Memory B cell (primary cell): Measurements from ENCODE around the gene SRCIN1.

Experiments
- ATAC-seq: fragments of 150-1000 bp; cut with Tn5 transposase; 2 replicates; pipeline ENCODE4 v1.10.0; 2021; ENCODE audit warnings: low read depth, mild to moderate bottlenecking, moderate library complexity
- DNase-seq, 2 donors: peaks; one replicate each; pipeline ENCODE4 v3.0.0; 2022; ENCODE audit warnings: low spot score in 2 of 2
- H3K27ac Mint-ChIP-seq: one replicate; pipeline ENCODE4 v1.8.0; 2022; ENCODE audit warnings: mild to moderate bottlenecking, moderate library complexity, mixed read lengths
- H3K27me3 Mint-ChIP-seq: one replicate; pipeline ENCODE4 v1.8.0; 2022; ENCODE audit warnings: mixed read lengths
- H3K36me3 Mint-ChIP-seq: one replicate; pipeline ENCODE4 v1.8.0; 2022; ENCODE audit warnings: mild to moderate bottlenecking, mixed read lengths
- H3K4me1 Mint-ChIP-seq: one replicate; pipeline ENCODE4 v1.8.0; 2022; ENCODE audit warnings: mixed read lengths
- H3K4me3 Mint-ChIP-seq: one replicate; pipeline ENCODE4 v1.8.0; 2022; ENCODE audit warnings: mild to moderate bottlenecking, moderate library complexity, mixed read lengths
- H3K9me3 Mint-ChIP-seq: one replicate; pipeline ENCODE4 v1.8.0; 2022; ENCODE audit warnings: mixed read lengths

SRCIN1 gene

DNA sequence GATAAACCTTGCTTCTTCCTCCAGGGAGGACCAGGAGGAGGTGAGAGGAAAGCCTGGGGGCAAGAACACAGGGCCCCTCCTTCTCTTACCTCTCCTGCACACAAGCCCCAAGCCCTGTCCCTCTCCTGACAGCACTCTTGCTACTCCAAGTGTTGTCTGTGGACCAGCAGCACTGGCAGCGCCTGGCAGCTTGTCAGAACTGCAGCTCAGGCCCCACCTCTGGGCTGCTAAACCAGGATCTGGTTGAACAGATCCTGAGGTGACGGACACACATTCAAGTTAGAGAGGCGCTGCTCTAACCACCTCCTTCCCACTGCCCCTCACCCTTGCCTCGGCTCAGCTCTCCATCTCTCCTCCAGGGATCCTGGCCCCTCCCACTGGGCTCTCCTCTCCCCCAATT is 56.5 kb downstream of the SRCIN1 start:
- ATAC-seq, result no peak
- Mint-ChIP-seq H3K9me3 (no peaks in the 10 kb centered on the region), H3K4me1 (no peaks in the 10 kb centered on the region), H3K4me3 (no peak overlapping the region), H3K27ac (no peak overlapping the region), H3K27me3 (peaks cover 25% of the 10 kb centered on the region), H3K36me3 (no peaks in the 10 kb centered on the region)
- no peak for DNase-seq

DNA sequence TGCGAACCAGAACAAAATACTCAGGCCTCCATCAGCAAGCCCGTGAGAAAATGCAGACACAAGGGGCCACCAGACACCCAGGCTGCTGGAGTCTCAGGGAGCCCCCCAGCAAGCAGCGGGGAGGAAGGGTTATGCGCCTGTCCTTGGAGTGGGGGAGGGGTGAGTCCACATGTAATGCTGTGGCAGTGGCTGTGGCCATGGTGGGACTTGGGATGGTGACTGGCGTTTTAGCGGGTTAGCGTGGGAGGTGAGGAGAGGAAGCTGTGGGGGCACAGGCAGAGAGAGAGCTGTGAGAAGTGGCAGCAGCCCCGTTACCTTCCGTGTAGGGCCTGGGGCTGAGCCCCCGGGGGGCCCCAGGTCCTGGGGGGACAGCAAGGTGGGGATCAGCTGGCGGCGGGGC is 58.3 kb downstream of the SRCIN1 start:
- Mint-ChIP-seq H3K9me3 (no peaks in the 10 kb centered on the region), H3K36me3 (no peaks in the 10 kb centered on the region), H3K4me1 (no peaks in the 10 kb centered on the region), H3K4me3 (no peak overlapping the region), H3K27me3 (peaks cover 28% of the 10 kb centered on the region), H3K27ac (no peak overlapping the region)
- DNase-seq, result no peak
- no peak for ATAC-seq

GRCh38 chr17:38546396-38546795 is 59.4 kb downstream of the SRCIN1 start:
- Mint-ChIP-seq H3K4me1 (no peaks in the 10 kb centered on the region), H3K36me3 (no peaks in the 10 kb centered on the region)
- DNase-seq, result no peak

GRCh38 chr17:38545531-38546225 is 60.1 kb downstream of the SRCIN1 start:
- no peak overlapping the region for H3K27ac Mint-ChIP-seq
- no peak for DNase-seq
- no peaks in the 10 kb centered on the region for H3K4me1 Mint-ChIP-seq
- peaks cover 29% of the 10 kb centered on the region for H3K27me3 Mint-ChIP-seq
- no peaks in the 10 kb centered on the region for H3K9me3 Mint-ChIP-seq
- H3K4me3 Mint-ChIP-seq, result no peak overlapping the region
- ATAC-seq, result no peak
- no peaks in the 10 kb centered on the region for H3K36me3 Mint-ChIP-seq

More at GRCh38 chr17:38546396-38546795, 59.4 kb downstream of the SRCIN1 start:
- H3K27ac Mint-ChIP-seq, result no peak overlapping the region
- H3K4me3 Mint-ChIP-seq, result no peak overlapping the region
- no peak for ATAC-seq
- H3K27me3 Mint-ChIP-seq, result peaks cover 27% of the 10 kb centered on the region
- H3K9me3 Mint-ChIP-seq, result no peaks in the 10 kb centered on the region

DNA sequence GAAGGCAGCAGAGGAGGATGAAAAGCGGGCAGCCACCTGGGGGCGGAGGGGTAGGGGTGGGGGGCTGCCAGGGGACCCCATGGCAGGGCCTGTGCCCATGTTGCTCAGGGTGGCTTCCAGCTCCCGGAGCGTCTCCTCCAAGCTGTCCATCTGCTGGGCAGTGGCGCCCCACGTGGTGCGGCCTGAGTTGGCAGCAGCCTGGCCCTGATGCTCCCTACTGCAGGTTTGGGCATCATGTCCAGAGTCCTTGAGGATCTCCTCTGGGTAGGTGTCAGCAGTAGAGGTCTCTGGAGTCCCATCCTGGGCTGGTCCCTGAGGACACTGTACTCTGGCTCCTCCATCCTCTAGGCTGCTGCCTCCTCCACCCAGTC is 60.9 kb downstream of the SRCIN1 start:
- Mint-ChIP-seq H3K9me3 (no peaks in the 10 kb centered on the region), H3K4me1 (no peaks in the 10 kb centered on the region), H3K4me3 (no peak overlapping the region), H3K36me3 (no peaks in the 10 kb centered on the region), H3K27ac (no peak overlapping the region), H3K27me3 (peaks cover 30% of the 10 kb centered on the region)
- no peak for DNase-seq
- no peak for ATAC-seq

GRCh38 chr17:38544175-38544838 is 61.4 kb downstream of the SRCIN1 start:
- DNase-seq (no peak), ATAC-seq (no peak)
- Mint-ChIP-seq H3K27me3 (peaks cover 28% of the 10 kb centered on the region), H3K4me1 (no peaks in the 10 kb centered on the region), H3K27ac (no peak overlapping the region), H3K9me3 (no peaks in the 10 kb centered on the region), H3K36me3 (no peaks in the 10 kb centered on the region), H3K4me3 (no peak overlapping the region)

DNA sequence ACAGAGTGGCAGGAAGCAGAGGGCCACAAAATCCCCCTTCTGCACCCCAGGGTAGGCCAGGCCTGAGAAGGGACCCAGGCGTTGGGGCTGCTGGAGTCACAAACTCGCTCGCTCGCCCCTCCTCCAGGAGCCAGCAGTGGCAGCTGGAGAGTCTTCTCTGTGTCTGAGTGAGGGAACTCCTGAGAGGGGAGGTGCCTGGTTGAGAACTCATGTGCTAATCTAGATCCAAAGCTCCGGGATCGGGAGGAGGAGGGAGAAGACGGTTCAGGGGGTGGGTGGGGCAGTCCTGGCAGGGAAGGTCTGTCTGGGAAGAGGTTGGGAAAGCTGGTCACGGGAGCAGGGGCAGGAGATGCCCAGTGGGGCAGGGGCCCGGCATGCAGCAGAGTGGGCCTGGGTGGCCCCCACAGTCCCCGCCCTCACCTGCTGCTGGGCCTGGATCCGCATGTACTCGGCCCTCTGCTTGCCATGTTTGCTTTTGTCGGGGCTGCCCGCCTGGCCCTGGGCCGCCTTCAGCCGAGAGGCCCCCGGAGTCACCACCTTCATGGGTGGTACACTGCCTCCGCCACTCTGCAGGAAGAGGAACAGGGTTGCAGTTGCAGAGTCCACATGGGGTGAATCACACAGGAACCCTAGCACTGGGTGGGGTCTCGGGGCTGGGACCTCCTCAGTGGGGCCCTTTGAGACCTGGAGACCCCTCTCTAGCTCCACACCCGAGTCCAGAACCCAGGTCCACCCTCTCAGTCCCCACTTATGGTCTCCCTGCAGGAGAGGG is 62.2 kb downstream of the SRCIN1 start:
- ATAC-seq, result no peak
- no peak overlapping the region for H3K4me3 Mint-ChIP-seq
- DNase-seq, result no peak
- H3K27ac Mint-ChIP-seq, result no peak overlapping the region
- no peaks in the 10 kb centered on the region for H3K9me3 Mint-ChIP-seq
- no peaks in the 10 kb centered on the region for H3K4me1 Mint-ChIP-seq
- H3K36me3 Mint-ChIP-seq, result no peaks in the 10 kb centered on the region
- H3K27me3 Mint-ChIP-seq, result peaks cover 26% of the 10 kb centered on the region

DNA sequence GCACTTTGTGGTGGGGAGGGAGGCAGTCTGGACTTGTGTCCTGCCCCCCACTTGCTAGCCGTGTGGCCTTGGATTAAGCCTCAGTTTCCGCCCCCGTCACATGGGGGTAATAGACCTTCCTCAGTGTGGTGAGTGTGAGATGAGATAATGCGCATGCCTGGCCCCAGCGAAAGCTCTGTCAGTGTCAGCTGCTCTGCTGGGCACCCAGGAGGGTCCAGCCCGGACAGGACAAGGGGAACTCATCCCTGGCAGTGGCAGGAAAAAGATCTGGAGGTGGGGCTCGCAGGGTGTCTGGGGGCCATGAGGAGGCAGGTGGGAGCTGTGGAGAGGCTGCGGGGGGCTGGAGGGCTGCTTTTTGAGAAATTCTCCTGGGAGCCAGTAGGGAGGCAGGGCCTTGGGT is 63.5 kb downstream of the SRCIN1 start:
- Mint-ChIP-seq H3K36me3 (no peaks in the 10 kb centered on the region), H3K27me3 (peaks cover 23% of the 10 kb centered on the region), H3K4me3 (no peak overlapping the region), H3K4me1 (no peaks in the 10 kb centered on the region), H3K27ac (no peak overlapping the region), H3K9me3 (no peaks in the 10 kb centered on the region)
- no peak for ATAC-seq
- no peak for DNase-seq

DNA sequence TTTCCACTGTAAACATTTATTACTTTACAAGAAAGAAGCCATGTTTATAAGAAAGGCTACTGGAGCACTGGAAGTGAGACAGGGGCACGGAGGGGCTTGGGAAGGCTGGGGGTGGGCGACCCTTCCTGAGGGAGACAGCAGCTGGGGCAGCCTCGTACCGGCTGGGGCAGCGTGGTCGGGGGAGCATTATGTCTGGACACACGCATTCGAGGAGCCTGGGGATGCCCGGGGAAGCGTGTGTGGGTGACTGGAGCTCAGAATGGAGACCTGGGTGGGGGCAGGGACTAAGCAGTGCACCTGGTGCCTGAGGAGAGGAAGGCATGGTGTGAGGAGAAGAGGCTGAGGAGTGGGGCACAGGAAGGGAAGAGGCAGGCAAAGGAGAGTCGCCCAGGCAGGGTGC is 64.5 kb downstream of the SRCIN1 start:
- Mint-ChIP-seq H3K4me1 (no peaks in the 10 kb centered on the region), H3K4me3 (no peak overlapping the region), H3K36me3 (no peaks in the 10 kb centered on the region), H3K9me3 (no peaks in the 10 kb centered on the region), H3K27me3 (peaks cover 20% of the 10 kb centered on the region), H3K27ac (no peak overlapping the region)
- ATAC-seq (no peak), DNase-seq (no peak)

DNA sequence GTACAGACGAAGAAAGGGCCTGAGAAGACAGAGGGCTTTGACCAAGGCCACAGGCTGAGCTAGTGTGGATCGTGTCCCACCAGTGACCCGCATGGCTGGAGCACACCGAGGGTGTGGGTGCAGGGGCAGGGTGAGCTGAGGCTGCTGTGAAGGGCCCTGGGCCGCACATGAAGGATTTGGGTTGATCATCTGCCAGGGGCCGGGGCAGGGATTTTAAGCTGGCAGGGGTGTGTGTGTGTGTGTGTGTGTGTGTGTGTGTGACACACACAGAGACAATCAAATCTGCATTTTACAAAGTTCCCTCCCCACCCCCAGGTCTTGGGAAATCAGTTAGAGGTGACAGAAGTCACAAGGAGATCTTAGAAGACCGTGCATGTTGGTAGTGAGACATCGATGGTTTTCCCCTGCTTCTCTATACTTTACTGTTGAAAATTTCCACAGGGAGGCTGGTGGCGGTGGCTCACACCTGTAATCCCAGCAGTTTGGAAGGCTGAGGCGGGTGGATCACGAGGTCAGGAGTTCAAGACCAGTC is 65.2 kb downstream of the SRCIN1 start:
- Mint-ChIP-seq H3K4me1 (no peaks in the 10 kb centered on the region), H3K27me3 (peaks cover 27% of the 10 kb centered on the region), H3K4me3 (no peak overlapping the region), H3K36me3 (no peaks in the 10 kb centered on the region), H3K9me3 (no peaks in the 10 kb centered on the region), H3K27ac (no peak overlapping the region)
- ATAC-seq, result no peak
- DNase-seq, result no peak

- Mint-ChIP-seq H3K27me3 (peaks cover 30% of the 10 kb centered on the region), H3K27ac (no peak overlapping the region), H3K4me3 (no peak overlapping the region), H3K4me1 (no peaks in the 10 kb centered on the region), H3K9me3 (no peaks in the 10 kb centered on the region), H3K36me3 (no peaks in the 10 kb centered on the region)
- DNase-seq, result no peak
- no peak for ATAC-seq
These were observed 66.4 kb downstream of the SRCIN1 start for GRCh38 chr17:38539386-38539785.

DNA sequence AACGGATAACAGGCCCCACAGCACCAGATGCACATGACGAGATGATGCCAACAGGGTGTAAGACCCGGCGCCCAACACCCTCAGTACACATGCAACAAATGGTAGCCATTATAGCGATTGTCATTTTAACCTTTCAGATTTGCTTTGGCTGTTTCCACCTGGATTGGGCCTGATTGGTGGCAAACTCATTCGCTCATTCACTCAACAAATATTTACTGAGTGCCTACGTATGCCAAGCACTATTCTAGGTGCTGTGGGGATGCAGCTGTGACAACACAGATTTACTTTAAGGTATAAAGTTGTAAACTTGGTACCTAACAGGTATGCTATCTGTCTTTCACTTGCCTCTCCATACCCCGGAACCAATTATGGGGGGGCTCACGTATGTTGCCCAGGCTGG is 66.8 kb downstream of the SRCIN1 start:
- no peaks in the 10 kb centered on the region for H3K4me1 Mint-ChIP-seq
- no peak overlapping the region for H3K4me3 Mint-ChIP-seq
- DNase-seq (no peak), ATAC-seq (no peak)
- H3K27me3 Mint-ChIP-seq, result peaks cover 33% of the 10 kb centered on the region
- H3K27ac Mint-ChIP-seq, result no peak overlapping the region
- H3K36me3 Mint-ChIP-seq, result no peaks in the 10 kb centered on the region
- H3K9me3 Mint-ChIP-seq, result no peaks in the 10 kb centered on the region

DNA sequence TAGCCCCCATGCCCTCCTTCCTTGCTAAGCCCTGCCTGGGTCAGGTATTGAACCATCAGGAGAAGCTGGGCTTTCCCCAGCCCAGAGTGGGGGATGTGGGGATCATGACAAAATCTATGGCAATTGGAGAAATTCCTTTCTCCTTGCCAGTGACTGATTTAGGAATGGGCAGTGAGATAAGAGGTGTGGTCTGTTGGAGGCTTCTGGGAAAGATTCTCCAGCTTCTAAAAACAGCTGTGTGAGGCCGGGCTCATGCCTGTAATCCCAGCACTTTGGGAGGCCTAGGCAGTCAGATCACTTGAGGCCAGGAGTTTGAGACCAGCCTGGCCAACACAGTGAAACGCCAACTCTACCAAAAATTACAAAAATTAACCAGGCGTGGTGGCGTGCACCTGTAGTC is 69.1 kb downstream of the SRCIN1 start:
- Mint-ChIP-seq H3K27me3 (peaks cover 33% of the 10 kb centered on the region), H3K27ac (no peak overlapping the region), H3K4me3 (no peak overlapping the region), H3K9me3 (no peaks in the 10 kb centered on the region), H3K4me1 (no peaks in the 10 kb centered on the region), H3K36me3 (no peaks in the 10 kb centered on the region)
- DNase-seq (no peak), ATAC-seq (no peak)

GRCh38 chr17:38535886-38536285 is 69.9 kb downstream of the SRCIN1 start:
- Mint-ChIP-seq H3K4me1 (no peaks in the 10 kb centered on the region), H3K27me3 (peaks cover 32% of the 10 kb centered on the region), H3K27ac (no peak overlapping the region), H3K4me3 (no peak overlapping the region), H3K9me3 (no peaks in the 10 kb centered on the region), H3K36me3 (no peaks in the 10 kb centered on the region)
- DNase-seq (no peak), ATAC-seq (no peak)
